Measurements from ENCODE around the gene NLRP1. TPM values are rescaled to one million over a fixed set of nuclear protein-coding genes. Genes with fewer than 3 reads are reported as not detected.

Gene NLRP1
- total and polyA plus RNA-seq, 10 of the 15 experiments (the other 5 are each of a cell fraction or from before 2014, with no cell fraction given) = 2.8 to 21.8 (median 11.9) TPM

GRCh38 chr17:5552841-5553240, 31.5 kb downstream of the NLRP1 start:
- ChIA-PET SMC1A (ENCODE audit: uncharacterized antibody, unreplicated experiment) (no interaction called here), CTCF (no interaction called here), RAD21 (ENCODE audit: unreplicated experiment) (no interaction called here), POLR2A (no interaction called here)
- FAIRE-seq = no peak
- no peaks in the 10 kb centered on the region for H3K9me3 ChIP-seq (replicated peaks; ENCODE audit: control insufficient read depth, insufficient read depth, low read length)
- H4K20me1 ChIP-seq (ENCODE audit: control insufficient read depth, insufficient read depth) = no peaks in the 10 kb centered on the region
- H3K27ac ChIP-seq (ENCODE audit: control insufficient read depth, insufficient read depth) = no peak overlapping the region
- no TSS peak for BruUV-seq (replicated peaks)
- no peak overlapping the region for H3K9ac ChIP-seq (ENCODE audit: control insufficient read depth, insufficient read depth, low read length)
- H3K4me1 ChIP-seq (ENCODE audit: control insufficient read depth, insufficient read depth, low read length) = peaks cover 6% of the 10 kb centered on the region; the same call in 1 of the 2 replicates
- no peaks in the 10 kb centered on the region for H3K27me3 ChIP-seq (replicated peaks in 1 of 2; ENCODE audit: control insufficient read depth in 2 of 2, insufficient read depth in 2 of 2, low read length in 1 of 2)
- in situ Hi-C loops (cut with MboI) (no loop called here), intact Hi-C loops (cut with micrococcal nuclease; ENCODE audit: unreplicated experiment) (no loop called here)
- H2AFZ ChIP-seq (ENCODE audit: control insufficient read depth, low read depth, low read length) = no peak overlapping the region
- DNase-seq (ENCODE audit: low read depth, low spot score) = no peak
- no peak for TF ChIP-seq FOXM1 (IDR thresholded peaks at IDR 0.05; ENCODE audit: low read depth, low read length)
- no peak for TF ChIP-seq BMI1 (IDR thresholded peaks at IDR 0.05; ENCODE audit: borderline replicate concordance)
- TF ChIP-seq POLR2AphosphoS5 (IDR thresholded peaks at IDR 0.05; ENCODE audit: low read length) = no peak
- no peak for TF ChIP-seq RCOR1 (conservative IDR thresholded peaks at IDR 0.05; ENCODE audit: low read depth, low read length)
- no peak for TF ChIP-seq NR2C1 (IDR thresholded peaks at IDR 0.05)
- TF ChIP-seq FOS (IDR thresholded peaks at IDR 0.05; ENCODE audit: borderline replicate concordance, extremely low read depth, insufficient read length) = no peak
- TF ChIP-seq NFYB (IDR thresholded peaks at IDR 0.05; ENCODE audit: insufficient read depth, low read depth, low read length) = no peak
- TF ChIP-seq IKZF2 (IDR thresholded peaks at IDR 0.05) = no peak
- TF ChIP-seq CREM (IDR thresholded peaks at IDR 0.05; ENCODE audit: low read depth) = no peak
- no peak for TF ChIP-seq JUND (IDR thresholded peaks at IDR 0.05; ENCODE audit: low read depth, low read length)
- TF ChIP-seq MYC (IDR thresholded peaks at IDR 0.05; ENCODE audit: insufficient read depth, insufficient read length, insufficient replicate concordance, low read length, severe bottlenecking) = no peak
- TF ChIP-seq EED (IDR thresholded peaks at IDR 0.05; ENCODE audit: low read depth) = no peak
- no peak for TF ChIP-seq SKIL (IDR thresholded peaks at IDR 0.05; ENCODE audit: low read depth, poor library complexity, severe bottlenecking)
- TF ChIP-seq YBX1 (IDR thresholded peaks at IDR 0.05) = no peak
- ATAC-seq = no peak
- H3K79me2 ChIP-seq (ENCODE audit: control insufficient read depth, insufficient read depth, low read length) = no peaks in the 10 kb centered on the region
- no peak overlapping the region for H3K4me3 ChIP-seq
- H3K4me2 ChIP-seq (ENCODE audit: control insufficient read depth, insufficient read depth) = no peak overlapping the region
- H3K36me3 ChIP-seq (ENCODE audit: control insufficient read depth in 2 of 2, insufficient read depth in 2 of 2, low read length in 1 of 2) = peaks cover 0 to 6% of the 10 kb centered on the region in 2 experiments; a peak in 2 of 4 replicates
